ENCODE results near the gene GALNT10. TPM values are rescaled to one million over a fixed set of nuclear protein-coding genes. Genes with fewer than 3 reads are reported as not detected.

The GALNT10 gene
- total RNA-seq, 1 experiment from 2014 or later, result 27.8 TPM

DNA sequence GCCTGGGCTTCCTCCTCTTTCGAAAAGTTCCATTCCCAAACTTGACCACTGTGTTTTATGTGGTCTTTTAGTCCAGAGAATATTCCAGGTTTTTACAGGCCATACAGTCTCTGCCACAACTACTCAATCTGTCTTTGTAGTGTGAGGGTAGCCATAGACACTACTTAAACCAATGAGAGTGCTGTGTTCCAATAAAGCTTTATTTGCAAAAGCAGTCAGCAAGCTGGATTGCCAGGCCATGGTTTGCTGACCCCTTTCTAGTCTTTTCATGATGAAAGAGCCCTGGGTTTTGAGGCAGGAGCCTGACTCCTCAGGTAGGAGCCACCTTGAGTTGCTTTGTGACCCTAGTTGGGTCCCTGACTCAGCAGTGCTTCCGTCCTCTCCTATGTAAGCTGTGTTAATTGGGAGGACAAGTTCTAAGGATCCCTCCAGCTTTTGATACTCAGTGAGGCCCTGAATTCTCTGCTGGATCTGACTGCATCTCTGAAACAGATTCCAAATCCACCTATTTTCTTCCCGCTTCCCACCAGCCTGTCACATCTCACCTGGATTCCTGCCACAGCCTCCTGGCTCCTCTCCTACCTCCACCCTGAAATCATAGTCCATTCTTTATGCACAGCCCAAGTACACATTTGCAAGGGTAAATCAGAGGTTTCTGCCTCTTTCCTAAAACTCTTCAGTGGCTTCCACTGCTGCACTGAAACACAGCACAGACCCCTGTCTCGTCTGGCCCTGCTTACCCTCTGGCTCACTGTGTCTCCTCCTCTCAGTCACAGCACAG lies 13.5 kb downstream of the GALNT10 start:
- POLR2A ChIA-PET, result no interaction called here
- Histone ChIP-seq H3K27ac (ENCODE audit: low read depth, low read length) (no peak overlapping the region), H3K9ac (ENCODE audit: low read length) (no peak overlapping the region), H3K79me2 (ENCODE audit: insufficient read depth, low read length) (no peaks in the 10 kb centered on the region), H3K4me2 (ENCODE audit: low read length) (no peak overlapping the region), H2AFZ (ENCODE audit: low read depth, low read length, poor library complexity, severe bottlenecking) (no peak overlapping the region), H3K9me2 (ENCODE audit: insufficient read depth) (no peaks in the 10 kb centered on the region), H3K4me3 (replicated peaks in 1 of 2; ENCODE audit: low read depth in 1 of 2, low read length in 2 of 2) (no peak overlapping the region), H3K9me3 (ENCODE audit: control insufficient read depth in 1 of 2, insufficient read depth in 1 of 2, low read depth in 1 of 2, low read length in 2 of 2) (no peaks in the 10 kb centered on the region), H3K36me3 (ENCODE audit: control insufficient read depth in 1 of 2, insufficient read depth in 2 of 2, low read length in 2 of 2) (no peaks in the 10 kb centered on the region; a peak in 1 of 4 replicates), H3K4me1 (ENCODE audit: control insufficient read depth in 1 of 2, insufficient read depth in 2 of 2, low read length in 2 of 2) (no peaks in the 10 kb centered on the region), H3K27me3 (ENCODE audit: insufficient read depth, low read length) (no peaks in the 10 kb centered on the region), H4K20me1 (ENCODE audit: insufficient read depth) (no peaks in the 10 kb centered on the region)
- ATAC-seq (no peak), DNase-seq (ENCODE audit: low read depth, low spot score) (no peak)
- no peak for TF ChIP-seq POLR2A (IDR thresholded peaks at IDR 0.05; ENCODE audit: borderline replicate concordance, extremely low read depth, insufficient read depth, insufficient read length)
- CTCF ChIA-PET, result no interaction called here
- BruUV-seq (replicated peaks), result no TSS peak
- intact Hi-C loops (cut with micrococcal nuclease), result no loop called here
- RAD21 ChIA-PET (ENCODE audit: low non-redundant PET in 1 of 2, low total read pairs in 2 of 2, uncharacterized antibody in 2 of 2, unreplicated experiment in 2 of 2), result no interaction called here

DNA sequence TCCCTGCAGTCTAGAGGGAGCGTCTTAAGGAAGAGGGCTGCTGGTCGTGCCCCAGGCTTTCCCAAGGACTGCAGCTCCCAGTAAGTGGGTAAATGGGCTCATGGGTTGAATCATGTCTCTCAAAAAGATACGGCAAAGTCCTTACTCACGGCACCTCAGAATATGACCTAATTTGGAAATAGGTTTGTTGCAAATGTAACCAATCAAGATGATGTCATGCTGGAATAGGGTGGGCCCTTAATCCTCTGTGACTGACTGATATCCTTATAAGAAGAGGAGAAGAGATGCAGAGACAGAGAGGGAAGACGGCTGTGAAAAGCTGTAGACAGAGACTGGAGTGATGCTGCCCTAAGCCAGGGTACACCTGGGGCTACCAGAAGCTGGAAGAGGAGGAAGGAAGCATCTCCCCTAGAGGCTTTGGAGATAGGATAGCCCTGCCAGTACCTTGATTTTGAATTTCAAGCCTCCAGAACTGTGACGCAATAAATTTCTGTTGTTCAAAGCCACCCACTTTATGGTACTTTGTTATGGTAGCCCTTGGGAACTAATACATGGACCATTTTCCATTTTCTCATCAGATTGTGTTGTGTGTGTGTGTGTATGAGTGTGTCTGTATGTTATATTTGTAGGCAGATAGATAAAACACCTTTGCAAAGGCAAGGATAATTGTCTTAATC lies 15.0 kb downstream of the GALNT10 start:
- ChIA-PET CTCF (no interaction called here), POLR2A (no interaction called here), RAD21 (ENCODE audit: low non-redundant PET in 1 of 2, low total read pairs in 2 of 2, uncharacterized antibody in 2 of 2, unreplicated experiment in 2 of 2) (no interaction called here)
- Histone ChIP-seq H3K9me3 (ENCODE audit: control insufficient read depth in 1 of 2, insufficient read depth in 1 of 2, low read depth in 1 of 2, low read length in 2 of 2) (no peaks in the 10 kb centered on the region), H3K4me2 (ENCODE audit: low read length) (no peak overlapping the region), H3K27ac (ENCODE audit: low read depth, low read length) (no peak overlapping the region), H2AFZ (ENCODE audit: low read depth, low read length, poor library complexity, severe bottlenecking) (no peak overlapping the region), H3K27me3 (ENCODE audit: insufficient read depth, low read length) (no peaks in the 10 kb centered on the region), H3K79me2 (ENCODE audit: insufficient read depth, low read length) (no peaks in the 10 kb centered on the region), H3K4me3 (replicated peaks in 1 of 2; ENCODE audit: low read depth in 1 of 2, low read length in 2 of 2) (no peak overlapping the region), H4K20me1 (ENCODE audit: insufficient read depth) (no peaks in the 10 kb centered on the region), H3K36me3 (ENCODE audit: control insufficient read depth in 1 of 2, insufficient read depth in 2 of 2, low read length in 2 of 2) (no peaks in the 10 kb centered on the region; a peak in 1 of 4 replicates), H3K9me2 (ENCODE audit: insufficient read depth) (no peaks in the 10 kb centered on the region), H3K4me1 (ENCODE audit: control insufficient read depth in 1 of 2, insufficient read depth in 2 of 2, low read length in 2 of 2) (no peaks in the 10 kb centered on the region), H3K9ac (ENCODE audit: low read length) (no peak overlapping the region)
- no peak for DNase-seq (ENCODE audit: low read depth, low spot score)
- intact Hi-C loops (cut with micrococcal nuclease), result no loop called here
- BruUV-seq (replicated peaks), result no TSS peak
- ATAC-seq, result no peak
- TF ChIP-seq YY1 (IDR thresholded peaks at IDR 0.05; ENCODE audit: extremely low read depth, insufficient replicate concordance, low read depth, low read length), result no peak
- no peak for TF ChIP-seq EZH2 (IDR thresholded peaks at IDR 0.05)
- TF ChIP-seq SP1 (IDR thresholded peaks at IDR 0.05; ENCODE audit: low read depth), result no peak
- TF ChIP-seq RAD21 (IDR thresholded peaks at IDR 0.05; ENCODE audit: low read depth), result no peak
- no peak for TF ChIP-seq ZFX (IDR thresholded peaks at IDR 0.05)
- TF ChIP-seq TCF7L2 (IDR thresholded peaks at IDR 0.05; ENCODE audit: borderline replicate concordance, extremely low read depth, insufficient read depth, insufficient read length), result no peak
- no peak for TF ChIP-seq POLR2AphosphoS5 (IDR thresholded peaks at IDR 0.05; ENCODE audit: low read depth, low read length)
- no peak for TF ChIP-seq CEBPB (IDR thresholded peaks at IDR 0.05; ENCODE audit: low read depth)
- TF ChIP-seq ELF1 (IDR thresholded peaks at IDR 0.05; ENCODE audit: borderline replicate concordance, low read depth), result no peak
- TF ChIP-seq FOSL1 (IDR thresholded peaks at IDR 0.05; ENCODE audit: low read depth), result no peak
- TF ChIP-seq, protein P1, sequence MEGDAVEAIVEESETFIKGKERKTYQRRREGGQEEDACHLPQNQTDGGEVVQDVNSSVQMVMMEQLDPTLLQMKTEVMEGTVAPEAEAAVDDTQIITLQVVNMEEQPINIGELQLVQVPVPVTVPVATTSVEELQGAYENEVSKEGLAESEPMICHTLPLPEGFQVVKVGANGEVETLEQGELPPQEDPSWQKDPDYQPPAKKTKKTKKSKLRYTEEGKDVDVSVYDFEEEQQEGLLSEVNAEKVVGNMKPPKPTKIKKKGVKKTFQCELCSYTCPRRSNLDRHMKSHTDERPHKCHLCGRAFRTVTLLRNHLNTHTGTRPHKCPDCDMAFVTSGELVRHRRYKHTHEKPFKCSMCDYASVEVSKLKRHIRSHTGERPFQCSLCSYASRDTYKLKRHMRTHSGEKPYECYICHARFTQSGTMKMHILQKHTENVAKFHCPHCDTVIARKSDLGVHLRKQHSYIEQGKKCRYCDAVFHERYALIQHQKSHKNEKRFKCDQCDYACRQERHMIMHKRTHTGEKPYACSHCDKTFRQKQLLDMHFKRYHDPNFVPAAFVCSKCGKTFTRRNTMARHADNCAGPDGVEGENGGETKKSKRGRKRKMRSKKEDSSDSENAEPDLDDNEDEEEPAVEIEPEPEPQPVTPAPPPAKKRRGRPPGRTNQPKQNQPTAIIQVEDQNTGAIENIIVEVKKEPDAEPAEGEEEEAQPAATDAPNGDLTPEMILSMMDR (IDR thresholded peaks at IDR 0.05 in 2 of 3, conservative IDR thresholded peaks at IDR 0.05 in 1 of 3; ENCODE audit: borderline replicate concordance in 1 of 3, insufficient read depth in 1 of 3, low read depth in 2 of 3, low read length in 2 of 3), result no peak
- TF ChIP-seq SRF (IDR thresholded peaks at IDR 0.05; ENCODE audit: low read depth), result no peak
- no peak for TF ChIP-seq EGR1 (IDR thresholded peaks at IDR 0.05; ENCODE audit: low read depth)
- no peak for TF ChIP-seq SIN3A (IDR thresholded peaks at IDR 0.05; ENCODE audit: low read depth)
- TF ChIP-seq, protein P2, sequence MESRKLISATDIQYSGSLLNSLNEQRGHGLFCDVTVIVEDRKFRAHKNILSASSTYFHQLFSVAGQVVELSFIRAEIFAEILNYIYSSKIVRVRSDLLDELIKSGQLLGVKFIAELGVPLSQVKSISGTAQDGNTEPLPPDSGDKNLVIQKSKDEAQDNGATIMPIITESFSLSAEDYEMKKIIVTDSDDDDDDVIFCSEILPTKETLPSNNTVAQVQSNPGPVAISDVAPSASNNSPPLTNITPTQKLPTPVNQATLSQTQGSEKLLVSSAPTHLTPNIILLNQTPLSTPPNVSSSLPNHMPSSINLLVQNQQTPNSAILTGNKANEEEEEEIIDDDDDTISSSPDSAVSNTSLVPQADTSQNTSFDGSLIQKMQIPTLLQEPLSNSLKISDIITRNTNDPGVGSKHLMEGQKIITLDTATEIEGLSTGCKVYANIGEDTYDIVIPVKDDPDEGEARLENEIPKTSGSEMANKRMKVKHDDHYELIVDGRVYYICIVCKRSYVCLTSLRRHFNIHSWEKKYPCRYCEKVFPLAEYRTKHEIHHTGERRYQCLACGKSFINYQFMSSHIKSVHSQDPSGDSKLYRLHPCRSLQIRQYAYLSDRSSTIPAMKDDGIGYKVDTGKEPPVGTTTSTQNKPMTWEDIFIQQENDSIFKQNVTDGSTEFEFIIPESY (IDR thresholded peaks at IDR 0.05; ENCODE audit: extremely low read depth, insufficient replicate concordance, low read length), result no peak

All from HCT116 (cell line).